Thyroid gland (tissue), 4 donors: Measurements from ENCODE around the gene CATSPERZ.

ENCODE experiments used
- CTCF ChIP-seq, 6 experiments: fragments of 200-600 bp in 3 of 6; fragments of 450-650 bp in 3 of 6; sonication (generic) in 3 of 6; IDR thresholded peaks; one replicate each; pipeline ENCODE4 v1.5.1; 2016 to 2019; ENCODE audit warnings: antibody characterized with exemption in 6 of 6, mild to moderate bottlenecking in 2 of 6, inconsistent platforms in 1 of 6, moderate library complexity in 1 of 6
- POLR2A ChIP-seq, 2 donors: fragments of 450-650 bp; IDR thresholded peaks; one replicate each; pipeline ENCODE4 v1.6.1; 2017; ENCODE audit warnings: antibody characterized with exemption in 2 of 2, mild to moderate bottlenecking in 2 of 2, moderate library complexity in 1 of 2

- TF ChIP-seq CTCF (IDR thresholded peaks at IDR 0.05) (no peak), POLR2A (IDR thresholded peaks at IDR 0.05) (no peak)
These were observed 36.2 kb upstream of the CATSPERZ start for GRCh38 chr11:64263947-64264317.
